LNCAP (cell line): Measurements from ENCODE around the gene ACVRL1.

Experiments
- TF ChIP-seq, protein P1 (sequence below): fragments of 450-650 bp; IDR thresholded peaks from 2 replicates; pipeline ENCODE4 v1.5.1; 2017; ENCODE audit warnings: mild to moderate bottlenecking

Gene ACVRL1

DNA sequence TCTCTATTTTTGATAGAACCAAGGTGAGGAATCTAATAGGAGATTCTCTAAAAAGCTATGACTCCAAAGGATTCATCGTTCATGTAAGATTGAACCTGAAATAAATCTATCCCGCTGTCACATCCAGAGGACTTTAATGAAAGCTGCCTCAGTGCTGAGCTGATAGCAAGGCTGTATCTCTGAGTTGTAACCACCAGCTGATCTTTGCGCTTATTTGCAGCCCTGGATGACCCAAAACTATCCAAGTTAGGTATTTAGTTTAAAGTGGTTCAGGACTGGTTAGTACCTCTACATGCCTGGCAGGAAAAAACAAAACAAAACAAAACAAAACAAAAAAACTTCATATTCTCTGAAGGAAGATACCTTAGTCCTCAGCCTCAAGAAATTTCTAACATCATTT, 28.2 kb upstream of the ACVRL1 start:
- TF ChIP-seq, protein P1, sequence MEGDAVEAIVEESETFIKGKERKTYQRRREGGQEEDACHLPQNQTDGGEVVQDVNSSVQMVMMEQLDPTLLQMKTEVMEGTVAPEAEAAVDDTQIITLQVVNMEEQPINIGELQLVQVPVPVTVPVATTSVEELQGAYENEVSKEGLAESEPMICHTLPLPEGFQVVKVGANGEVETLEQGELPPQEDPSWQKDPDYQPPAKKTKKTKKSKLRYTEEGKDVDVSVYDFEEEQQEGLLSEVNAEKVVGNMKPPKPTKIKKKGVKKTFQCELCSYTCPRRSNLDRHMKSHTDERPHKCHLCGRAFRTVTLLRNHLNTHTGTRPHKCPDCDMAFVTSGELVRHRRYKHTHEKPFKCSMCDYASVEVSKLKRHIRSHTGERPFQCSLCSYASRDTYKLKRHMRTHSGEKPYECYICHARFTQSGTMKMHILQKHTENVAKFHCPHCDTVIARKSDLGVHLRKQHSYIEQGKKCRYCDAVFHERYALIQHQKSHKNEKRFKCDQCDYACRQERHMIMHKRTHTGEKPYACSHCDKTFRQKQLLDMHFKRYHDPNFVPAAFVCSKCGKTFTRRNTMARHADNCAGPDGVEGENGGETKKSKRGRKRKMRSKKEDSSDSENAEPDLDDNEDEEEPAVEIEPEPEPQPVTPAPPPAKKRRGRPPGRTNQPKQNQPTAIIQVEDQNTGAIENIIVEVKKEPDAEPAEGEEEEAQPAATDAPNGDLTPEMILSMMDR = no peak

DNA sequence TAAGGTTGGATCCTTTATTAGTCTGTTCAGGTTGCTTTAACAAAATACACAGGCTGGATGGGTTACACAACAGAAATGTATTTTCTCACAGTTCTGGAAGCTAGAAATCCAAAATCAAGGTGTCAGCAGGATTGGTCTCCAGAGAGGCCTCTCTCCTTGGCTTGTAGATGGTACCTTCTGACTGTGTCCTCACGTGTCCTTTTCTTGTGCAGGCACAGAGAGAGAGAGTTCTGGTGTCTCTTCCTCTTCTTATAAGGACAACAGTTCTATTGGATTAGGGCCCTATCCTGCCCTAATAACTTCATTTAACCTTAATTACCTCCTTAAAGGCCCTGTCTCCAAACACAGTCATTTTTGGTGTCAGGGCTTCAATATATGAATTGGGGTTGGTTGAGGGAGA, 24.0 kb upstream of the ACVRL1 start:
- TF ChIP-seq, protein P1 = no peak

DNA sequence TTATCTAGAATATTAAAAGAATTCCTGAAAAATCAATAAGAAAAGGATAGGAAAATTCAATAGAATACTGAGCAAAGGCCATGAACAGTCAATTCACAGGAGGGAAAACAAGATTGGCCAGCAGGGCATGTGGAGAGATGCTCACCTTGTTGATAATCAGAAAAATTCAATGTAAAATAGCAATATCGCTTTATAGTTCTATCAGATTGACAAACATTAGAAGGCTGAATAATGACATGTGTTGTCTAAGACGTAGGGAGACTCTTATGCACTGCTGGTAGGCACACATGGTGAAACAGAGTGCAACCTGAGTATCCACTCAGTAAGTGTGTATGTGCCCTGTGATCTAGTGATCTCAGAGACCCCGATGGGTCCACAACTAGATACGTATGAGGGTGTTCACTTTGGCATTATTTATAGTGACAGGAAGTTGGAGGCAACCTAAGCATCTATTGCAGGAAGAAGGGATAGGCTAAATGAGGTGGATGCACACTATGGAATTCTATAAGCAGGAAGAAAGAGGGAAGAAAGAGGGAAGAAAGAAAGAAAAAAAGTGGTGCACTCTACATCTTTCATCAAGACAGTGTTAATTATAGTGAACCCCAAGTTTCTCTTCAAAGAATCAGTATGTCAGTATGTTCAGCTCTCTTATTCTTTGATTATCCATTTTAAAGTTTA, 23.2 kb upstream of the ACVRL1 start:
- TF ChIP-seq, protein P1 = no peak

- TF ChIP-seq, protein P1 = no peak
These were observed 22.6 kb upstream of the ACVRL1 start for GRCh38 chr12:51884676-51885229.

GRCh38 chr12:51886021-51886710, 21.1 kb upstream of the ACVRL1 start:
- TF ChIP-seq, protein P1 = no peak

DNA sequence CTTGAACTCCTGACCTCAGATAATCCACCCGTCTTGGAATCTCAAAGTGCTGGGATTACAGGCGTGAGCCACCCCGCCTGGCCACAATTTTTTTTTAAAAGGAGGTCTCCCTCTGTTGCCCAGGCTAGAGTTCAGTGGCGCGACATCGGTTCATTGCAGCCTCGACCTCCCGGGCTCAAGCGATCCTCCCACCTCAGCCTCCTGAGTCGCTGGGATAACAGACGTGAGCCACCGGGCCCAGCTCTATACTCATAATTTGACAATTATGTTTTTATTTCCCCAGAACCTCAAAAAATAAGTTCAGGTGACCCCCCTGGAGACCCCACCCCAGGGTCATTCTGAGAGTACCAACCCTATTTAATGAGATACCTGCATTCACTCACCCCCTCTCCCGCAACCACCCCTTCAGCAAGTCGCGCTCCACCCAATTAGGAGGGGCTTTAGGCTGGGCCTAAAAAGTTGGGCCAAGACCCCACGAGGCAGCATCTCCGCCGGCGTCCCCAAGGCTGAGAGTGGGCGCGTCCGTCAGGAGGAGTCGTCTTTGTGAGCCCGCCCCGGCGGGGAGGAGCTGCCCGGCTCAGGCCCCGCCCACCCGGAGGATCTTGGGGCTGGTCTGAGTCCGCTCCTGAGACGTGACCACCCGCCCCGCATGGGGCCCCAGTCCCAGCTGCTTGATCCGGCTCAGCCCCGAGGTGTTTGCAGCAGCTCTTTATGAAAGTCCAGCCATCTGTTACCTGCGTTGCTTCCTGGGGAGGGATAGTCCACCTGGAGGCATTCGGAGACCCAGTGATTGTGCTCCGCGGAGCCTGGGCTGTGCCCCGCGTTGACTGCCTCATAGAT, 19.6 kb upstream of the ACVRL1 start, which contains the start of gene ANKRD33:
ANKRD33 (plus strand) TSS at position 628 of the 840 bp plus-strand sequence; CDS start at position 712, 84 bp downstream.
- TF ChIP-seq, protein P1 = no peak
